Adipocyte (in vitro differentiated cells): ENCODE measurements around the gene CSMD2.

ENCODE experiments used
- DNase-seq: peaks from one replicate; pipeline ENCODE4 v3.0.0-alpha.2; 2015; ENCODE audit warnings: low read depth
- H3K27me3 ChIP-seq: replicated peaks from 2 replicates; pipeline ENCODE4 v1.7.0; 2013; ENCODE audit warnings: mild to moderate bottlenecking, low read length, moderate library complexity; ENCODE audit not compliant: control insufficient read depth, insufficient read depth
- H3K36me3 ChIP-seq: 2 replicates; pipeline ENCODE4 v1.7.0; 2013; ENCODE audit warnings: low read length, mild to moderate bottlenecking, moderate library complexity; ENCODE audit not compliant: control insufficient read depth, insufficient read depth, severe bottlenecking
- H3K4me1 ChIP-seq: 2 replicates; pipeline ENCODE4 v1.7.0; 2013; ENCODE audit warnings: mild to moderate bottlenecking, low read length, moderate library complexity; ENCODE audit not compliant: control insufficient read depth, insufficient read depth
- H3K4me3 ChIP-seq: 2 replicates; pipeline ENCODE4 v1.7.0; 2013; ENCODE audit warnings: mild to moderate bottlenecking, low read length, moderate library complexity
- H3K9ac ChIP-seq: 2 replicates; pipeline ENCODE4 v1.7.0; 2013; ENCODE audit warnings: mild to moderate bottlenecking, low read length, moderate library complexity
- H3K9me3 ChIP-seq: 2 replicates; pipeline ENCODE4 v1.7.0; 2013; ENCODE audit warnings: mild to moderate bottlenecking, low read length, moderate library complexity; ENCODE audit not compliant: control insufficient read depth

The CSMD2 gene

GRCh38 chr1:33824971-33825370 lies 340.1 kb downstream of the CSMD2 start:
- Histone ChIP-seq H3K4me3 (no peak overlapping the region), H3K9ac (no peak overlapping the region), H3K4me1 (no peaks in the 10 kb centered on the region), H3K9me3 (no peaks in the 10 kb centered on the region), H3K27me3 (no peaks in the 10 kb centered on the region), H3K36me3 (no peaks in the 10 kb centered on the region)
- no peak for DNase-seq

- Histone ChIP-seq H3K9ac (no peak overlapping the region), H3K4me1 (no peaks in the 10 kb centered on the region), H3K4me3 (no peak overlapping the region), H3K36me3 (no peaks in the 10 kb centered on the region), H3K27me3 (no peaks in the 10 kb centered on the region), H3K9me3 (no peaks in the 10 kb centered on the region)
- DNase-seq, result no peak
Measured at GRCh38 chr1:33824321-33824720, 340.7 kb downstream of the CSMD2 start.

- Histone ChIP-seq H3K27me3 (no peaks in the 10 kb centered on the region), H3K4me3 (no peak overlapping the region), H3K9me3 (no peaks in the 10 kb centered on the region), H3K9ac (no peak overlapping the region), H3K36me3 (no peaks in the 10 kb centered on the region), H3K4me1 (no peaks in the 10 kb centered on the region)
- no peak for DNase-seq
Measured at GRCh38 chr1:33823830-33824229, 341.2 kb downstream of the CSMD2 start.

GRCh38 chr1:33823401-33823800 lies 341.6 kb downstream of the CSMD2 start:
- H3K4me3 ChIP-seq, result no peak overlapping the region

GRCh38 chr1:33822396-33822795 lies 342.6 kb downstream of the CSMD2 start:
- Histone ChIP-seq H3K9me3 (no peaks in the 10 kb centered on the region), H3K4me3 (no peak overlapping the region), H3K9ac (no peak overlapping the region), H3K27me3 (no peaks in the 10 kb centered on the region), H3K36me3 (no peaks in the 10 kb centered on the region), H3K4me1 (no peaks in the 10 kb centered on the region)
- no peak for DNase-seq

More at GRCh38 chr1:33823401-33823800, 341.6 kb downstream of the CSMD2 start:
- Histone ChIP-seq H3K27me3 (no peaks in the 10 kb centered on the region), H3K9ac (no peak overlapping the region), H3K9me3 (no peaks in the 10 kb centered on the region), H3K4me1 (no peaks in the 10 kb centered on the region), H3K36me3 (no peaks in the 10 kb centered on the region)
- DNase-seq, result no peak

- Histone ChIP-seq H3K9ac (no peak overlapping the region), H3K9me3 (no peaks in the 10 kb centered on the region), H3K27me3 (no peaks in the 10 kb centered on the region), H3K4me1 (no peaks in the 10 kb centered on the region), H3K4me3 (no peak overlapping the region), H3K36me3 (no peaks in the 10 kb centered on the region)
- no peak for DNase-seq
Measured at GRCh38 chr1:33821291-33821690, 343.7 kb downstream of the CSMD2 start.

GRCh38 chr1:33820804-33821203 lies 344.2 kb downstream of the CSMD2 start:
- no peaks in the 10 kb centered on the region for H3K27me3 ChIP-seq
- no peaks in the 10 kb centered on the region for H3K4me1 ChIP-seq
- H3K4me3 ChIP-seq, result no peak overlapping the region
- DNase-seq, result no peak
- H3K36me3 ChIP-seq, result no peaks in the 10 kb centered on the region
- no peaks in the 10 kb centered on the region for H3K9me3 ChIP-seq
- H3K9ac ChIP-seq, result no peak overlapping the region

- peaks cover 6% of the 10 kb centered on the region for H3K4me1 ChIP-seq
- DNase-seq, result no peak
- H3K4me3 ChIP-seq, result no peak overlapping the region
- no peaks in the 10 kb centered on the region for H3K27me3 ChIP-seq
- no peak overlapping the region for H3K9ac ChIP-seq
- no peaks in the 10 kb centered on the region for H3K36me3 ChIP-seq
- H3K9me3 ChIP-seq, result no peaks in the 10 kb centered on the region
Measured at GRCh38 chr1:33819913-33820311, 345.1 kb downstream of the CSMD2 start.

GRCh38 chr1:33819290-33819912 lies 345.6 kb downstream of the CSMD2 start:
- no peaks in the 10 kb centered on the region for H3K36me3 ChIP-seq
- no peaks in the 10 kb centered on the region for H3K27me3 ChIP-seq
- H3K9ac ChIP-seq, result no peak overlapping the region
- H3K9me3 ChIP-seq, result no peaks in the 10 kb centered on the region
- no peak overlapping the region for H3K4me3 ChIP-seq
- peaks cover 11% of the 10 kb centered on the region for H3K4me1 ChIP-seq
- no peak for DNase-seq

GRCh38 chr1:33818071-33818470 lies 347.0 kb downstream of the CSMD2 start:
- Histone ChIP-seq H3K36me3 (no peaks in the 10 kb centered on the region), H3K9me3 (no peaks in the 10 kb centered on the region), H3K9ac (no peak overlapping the region), H3K4me1 (peaks cover 16% of the 10 kb centered on the region), H3K27me3 (no peaks in the 10 kb centered on the region), H3K4me3 (no peak overlapping the region)
- DNase-seq, result no peak

GRCh38 chr1:33815061-33815460 lies 350.0 kb downstream of the CSMD2 start:
- no peaks in the 10 kb centered on the region for H3K9me3 ChIP-seq
- H3K36me3 ChIP-seq, result no peaks in the 10 kb centered on the region
- H3K27me3 ChIP-seq, result no peaks in the 10 kb centered on the region
- DNase-seq, result peak; percentile 30
- H3K9ac ChIP-seq, result no peak overlapping the region
- H3K4me3 ChIP-seq, result no peak overlapping the region
- H3K4me1 ChIP-seq, result peaks cover 16% of the 10 kb centered on the region

- Histone ChIP-seq H3K4me3 (no peak overlapping the region), H3K9me3 (peaks cover 4% of the 10 kb centered on the region), H3K27me3 (no peaks in the 10 kb centered on the region), H3K9ac (no peak overlapping the region), H3K4me1 (peaks cover 16% of the 10 kb centered on the region), H3K36me3 (no peaks in the 10 kb centered on the region)
- no peak for DNase-seq
Measured at GRCh38 chr1:33814166-33814565, 350.9 kb downstream of the CSMD2 start.
